SHP77 treated with DMSO at 0.1 percent for 48 hours (cell line): ENCODE measurements around the gene SMIM10L2A.
"Not testable (repeated sequence)": the region's sequence is repeated elsewhere in the genome, so short reads cannot be mapped to it uniquely, and the experiment has no call there.

Experiments used
- DNase-seq: peaks from one replicate; lab custom pipeline; 2025; lab: John Stamatoyannopoulos, UW

Gene SMIM10L2A

GRCh38 chrX:135423173-135423864, 1.6 kb downstream of the SMIM10L2A start:
- not testable (repeated sequence) for DNase-seq

GRCh38 chrX:135424469-135424868, 2.7 kb downstream of the SMIM10L2A start:
- DNase-seq: no peak

GRCh38 chrX:135425026-135425965, 3.6 kb downstream of the SMIM10L2A start:
- no peak for DNase-seq

GRCh38 chrX:135429429-135429828, 7.7 kb downstream of the SMIM10L2A start:
- DNase-seq: no peak

- DNase-seq: no peak
Observed at GRCh38 chrX:135431886-135432285, 10.1 kb downstream of the SMIM10L2A start.

- DNase-seq: no peak
Observed at GRCh38 chrX:135432453-135432852, 10.7 kb downstream of the SMIM10L2A start.

- peak; percentile 33 for DNase-seq
Observed at GRCh38 chrX:135432881-135433521, 11.3 kb downstream of the SMIM10L2A start.

- no peak for DNase-seq
Observed at GRCh38 chrX:135433531-135434257, 11.9 kb downstream of the SMIM10L2A start.

GRCh38 chrX:135434258-135435138, 12.8 kb downstream of the SMIM10L2A start:
- no peak for DNase-seq

- no peak for DNase-seq
Observed at GRCh38 chrX:135435139-135435922, 13.6 kb downstream of the SMIM10L2A start.

GRCh38 chrX:135435933-135436332, 14.2 kb downstream of the SMIM10L2A start:
- no peak for DNase-seq

- no peak for DNase-seq
Observed at GRCh38 chrX:135436456-135436855, 14.7 kb downstream of the SMIM10L2A start.

- DNase-seq: no peak
Observed at GRCh38 chrX:135436966-135437866, 15.5 kb downstream of the SMIM10L2A start.

- peak; percentile 5 for DNase-seq
Observed at GRCh38 chrX:135437867-135438733, 16.4 kb downstream of the SMIM10L2A start.

- DNase-seq: no peak
Observed at GRCh38 chrX:135438734-135439043, 16.9 kb downstream of the SMIM10L2A start.

- DNase-seq: no peak
Observed at GRCh38 chrX:135449637-135450550, 28.1 kb downstream of the SMIM10L2A start.

GRCh38 chrX:135453381-135453780, 31.6 kb downstream of the SMIM10L2A start:
- DNase-seq: no peak
